Chondrocyte (in vitro differentiated cells): ENCODE data around the gene WDR86. TPM values are rescaled to one million over a fixed set of nuclear protein-coding genes. Genes with fewer than 3 reads are reported as not detected.

ENCODE experiments used
- DNase-seq: peaks from one replicate; pipeline ENCODE4 v3.0.0; 2021; ENCODE audit warnings: mixed read lengths, low spot score
- H3K27ac Mint-ChIP-seq: one replicate; pipeline ENCODE4 v1.8.0; 2021; ENCODE audit warnings: mild to moderate bottlenecking, moderate library complexity, mixed read lengths; ENCODE audit not compliant: unreplicated experiment
- H3K27me3 Mint-ChIP-seq: 2 replicates; pipeline ENCODE4 v1.8.0; 2021; ENCODE audit warnings: low read depth, mixed read lengths
- H3K36me3 Mint-ChIP-seq: 2 replicates; pipeline ENCODE4 v1.8.0; 2021; ENCODE audit warnings: low read depth, mixed read lengths
- H3K4me1 Mint-ChIP-seq: 2 replicates; pipeline ENCODE4 v1.8.0; 2021; ENCODE audit warnings: low read depth, mild to moderate bottlenecking, mixed read lengths
- H3K4me3 Mint-ChIP-seq: one replicate; pipeline ENCODE4 v1.8.0; 2021; ENCODE audit warnings: mild to moderate bottlenecking, moderate library complexity, mixed read lengths; ENCODE audit not compliant: unreplicated experiment
- H3K9me3 Mint-ChIP-seq: 2 replicates; pipeline ENCODE4 v1.8.0; 2021; ENCODE audit warnings: low read depth, mixed read lengths
- CTCF ChIP-seq: fragments of 200-600 bp; sonication (generic); IDR thresholded peaks from 2 replicates; pipeline ENCODE4 v1.5.0; 2021; ENCODE audit warnings: antibody characterized with exemption, mild to moderate bottlenecking, moderate library complexity
- total RNA-seq: library from RNA; stranded (reverse); gene quantifications from 3 replicates; pipeline ENCODE4 v1.2.1, GENCODE V29; 2021

Gene WDR86
- total RNA-seq, 1 donor from 2014 or later: not detected

GRCh38 chr7:151415375-151416105 is 5.7 kb upstream of the WDR86 start:
- DNase-seq: no peak
- TF ChIP-seq CTCF: no peak
- H3K27me3 Mint-ChIP-seq: peaks cover 43% of the 10 kb centered on the region
- H3K36me3 Mint-ChIP-seq: peaks cover 6% of the 10 kb centered on the region
- no peak overlapping the region for H3K27ac Mint-ChIP-seq
- no peak overlapping the region for H3K4me3 Mint-ChIP-seq
- peaks cover 15% of the 10 kb centered on the region for H3K9me3 Mint-ChIP-seq
- no peaks in the 10 kb centered on the region for H3K4me1 Mint-ChIP-seq

DNA sequence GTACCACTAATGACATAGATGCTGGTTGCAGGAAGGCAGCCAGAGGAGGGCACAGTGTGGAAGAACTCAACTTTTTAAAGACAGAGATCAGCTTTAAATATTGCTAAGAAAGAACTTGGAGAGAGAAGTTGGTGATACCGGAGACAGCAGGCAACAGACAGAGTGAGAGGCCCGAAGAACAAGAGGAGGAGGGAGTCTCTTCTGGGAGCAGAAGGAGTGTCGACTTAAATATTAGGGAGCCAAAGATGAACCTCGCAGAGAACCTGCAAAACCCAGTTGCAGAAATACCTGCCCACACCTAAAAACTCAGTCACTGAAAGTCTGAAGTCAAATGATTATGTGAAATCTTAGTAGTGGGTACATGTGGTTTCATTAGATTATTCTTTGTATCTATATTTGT is 3.4 kb upstream of the WDR86 start:
- Mint-ChIP-seq H3K4me1 (peaks cover 8% of the 10 kb centered on the region), H3K9me3 (peaks cover 6% of the 10 kb centered on the region), H3K4me3 (no peak overlapping the region), H3K36me3 (peaks cover 3% of the 10 kb centered on the region), H3K27me3 (peaks cover 48% of the 10 kb centered on the region), H3K27ac (no peak overlapping the region)
- no peak for TF ChIP-seq CTCF
- DNase-seq: no peak

DNA sequence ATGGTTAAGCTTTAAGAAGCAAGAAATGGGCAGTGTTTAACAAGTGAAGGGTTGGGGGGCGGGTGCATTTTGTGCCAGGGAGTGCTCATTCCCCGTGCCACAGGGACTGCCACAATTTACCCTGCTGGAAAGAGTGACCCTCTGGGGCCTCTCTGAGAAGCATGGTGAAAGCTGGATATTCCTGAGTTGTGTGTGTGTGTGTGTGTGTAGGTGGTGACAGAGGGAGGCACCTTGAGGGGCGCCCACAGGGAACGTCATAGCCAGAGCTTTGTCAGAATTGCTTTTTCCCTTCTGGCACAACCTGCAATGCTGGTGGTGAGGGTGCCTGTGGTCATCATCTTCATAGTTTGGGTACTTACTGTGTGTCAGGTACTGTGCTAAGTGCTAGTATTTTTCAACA is 2.5 kb upstream of the WDR86 start:
- H3K36me3 Mint-ChIP-seq: peaks cover 1% of the 10 kb centered on the region
- H3K4me1 Mint-ChIP-seq: peaks cover 8% of the 10 kb centered on the region
- no peak for TF ChIP-seq CTCF
- DNase-seq: no peak
- H3K9me3 Mint-ChIP-seq: peaks cover 4% of the 10 kb centered on the region
- no peak overlapping the region for H3K4me3 Mint-ChIP-seq
- H3K27ac Mint-ChIP-seq: no peak overlapping the region
- H3K27me3 Mint-ChIP-seq: peaks cover 48% of the 10 kb centered on the region

- no peak overlapping the region for H3K4me3 Mint-ChIP-seq
- H3K36me3 Mint-ChIP-seq: peaks cover 1% of the 10 kb centered on the region
- no peak overlapping the region for H3K27ac Mint-ChIP-seq
- H3K27me3 Mint-ChIP-seq: peaks cover 49% of the 10 kb centered on the region
- peaks cover 4% of the 10 kb centered on the region for H3K9me3 Mint-ChIP-seq
- H3K4me1 Mint-ChIP-seq: peaks cover 8% of the 10 kb centered on the region
- TF ChIP-seq CTCF: no peak
- DNase-seq: peak; percentile 40
Measured at GRCh38 chr7:151411551-151411950, 1.7 kb upstream of the WDR86 start.

DNA sequence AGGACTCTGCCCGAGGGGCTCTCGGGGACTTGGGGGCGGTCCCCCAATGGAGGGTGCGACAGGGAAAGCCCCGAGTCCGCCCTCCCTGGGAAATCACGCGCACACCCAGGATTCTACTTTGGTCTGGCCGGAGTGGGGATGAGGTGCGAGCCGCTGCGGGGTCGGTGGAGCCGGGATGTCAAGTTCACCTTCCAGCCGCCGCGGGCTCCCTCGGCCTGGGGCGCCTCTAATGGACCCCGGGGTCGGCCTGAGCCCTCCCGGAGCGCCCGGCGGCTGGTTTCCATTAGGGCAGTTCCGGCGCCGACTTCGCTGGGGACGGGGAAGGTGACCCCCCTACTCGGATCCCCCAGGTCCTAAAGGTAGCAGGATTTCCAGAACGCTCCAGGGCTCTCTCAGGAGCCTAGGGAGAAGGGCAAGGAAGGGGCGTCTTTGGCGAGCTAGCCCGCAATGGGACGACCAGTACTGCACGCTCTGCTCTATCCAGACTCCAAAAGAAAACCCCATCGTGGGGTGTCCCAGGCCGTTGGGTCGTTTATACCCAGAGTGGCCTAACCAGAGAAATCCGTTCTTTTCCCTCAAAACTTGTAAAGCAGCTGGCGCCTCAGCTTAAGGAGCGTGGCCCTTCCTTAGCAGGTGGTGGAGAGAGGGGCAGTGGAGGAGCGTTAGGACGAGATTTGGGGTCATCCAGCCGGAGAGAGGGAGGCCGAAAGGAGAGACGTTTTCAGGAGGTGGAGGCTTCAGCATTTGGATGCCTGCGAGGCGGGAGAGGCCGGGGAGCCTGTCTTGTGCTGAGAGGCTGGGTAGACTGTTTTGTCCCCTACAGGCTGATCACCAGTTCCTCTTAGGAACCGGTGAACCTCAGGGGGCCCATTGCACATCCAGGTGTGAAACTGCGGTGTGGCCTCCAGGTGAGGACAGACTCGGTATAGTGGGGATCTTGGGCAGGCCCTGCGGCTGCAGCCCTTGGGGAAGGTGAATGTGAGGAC is 860 bp upstream of the WDR86 start:
- no peak for TF ChIP-seq CTCF

More for the DNA sequence above, 860 bp upstream of the WDR86 start:
- Mint-ChIP-seq H3K4me1 (peaks cover 8% of the 10 kb centered on the region), H3K27ac (no peak overlapping the region), H3K36me3 (peaks cover 1% of the 10 kb centered on the region), H3K27me3 (peaks cover 51% of the 10 kb centered on the region), H3K9me3 (peaks cover 4% of the 10 kb centered on the region), H3K4me3 (peak overlapping the region; percentile 59)
- DNase-seq: peak; percentile 58
